Thoracic aorta (tissue), 2 donors: ENCODE data around the gene PBX4. TPM values are rescaled to one million over a fixed set of nuclear protein-coding genes. Genes with fewer than 3 reads are reported as not detected.

Experiments
- ATAC-seq: fragments of 150-250 bp; one replicate; pipeline ENCODE4 v1.8.0; 2017; ENCODE audit warnings: low read depth; ENCODE audit not compliant: insufficient number of reproducible peaks, low FRiP score
- DNase-seq: peaks from one replicate; pipeline ENCODE4 v3.0.0-alpha.2; 2020; ENCODE audit warnings: low spot score
- H3K27ac ChIP-seq, 2 donors: fragments of 200-600 bp; sonication (generic); 1 replicate in 1 of 2; 2 replicates in 1 of 2; pipeline ENCODE4 v1.5.1; 2016; ENCODE audit warnings: mild to moderate bottlenecking in 2 of 2, moderate library complexity in 2 of 2
- H3K27me3 ChIP-seq: fragments of 200-600 bp; sonication (generic); replicated peaks from 2 replicates; pipeline ENCODE4 v1.6.0; 2016; ENCODE audit warnings: mild to moderate bottlenecking; ENCODE audit not compliant: insufficient read depth
- H3K36me3 ChIP-seq: fragments of 200-600 bp; sonication (generic); one replicate; pipeline ENCODE4 v1.5.1; 2016
- H3K4me1 ChIP-seq, 2 donors: fragments of 200-600 bp; sonication (generic); 1 replicate in 1 of 2; 2 replicates in 1 of 2; pipeline versions ENCODE4 v1.5.1 to v1.6.0; 2016; ENCODE audit warnings: low read depth in 2 of 2, mild to moderate bottlenecking in 1 of 2; ENCODE audit not compliant: control insufficient read depth in 1 of 2
- H3K4me3 ChIP-seq: fragments of 200-600 bp; sonication (generic); 2 replicates; pipeline ENCODE4 v1.5.1; 2016; ENCODE audit warnings: mild to moderate bottlenecking
- H3K9me3 ChIP-seq: fragments of 200-600 bp; sonication (generic); 2 replicates; pipeline ENCODE4 v1.5.1; 2016
- total RNA-seq, 2 donors: library from RNA; depleted of rRNA; stranded (reverse); fragments of >200 nt; gene quantifications; one replicate each; pipeline versions ENCODE4 v1.1.0 to v1.2.3, GENCODE V29; 2016
- TF ChIP-seq, protein P1 (sequence below): fragments of 200-600 bp; sonication (generic); IDR thresholded peaks from one replicate; pipeline ENCODE4 v1.5.1; 2019; ENCODE audit warnings: antibody characterized with exemption

The PBX4 gene
- total RNA-seq, 2 donors from 2014 or later: not detected

- H3K4me3 ChIP-seq: no peak overlapping the region
- TF ChIP-seq, protein P1, sequence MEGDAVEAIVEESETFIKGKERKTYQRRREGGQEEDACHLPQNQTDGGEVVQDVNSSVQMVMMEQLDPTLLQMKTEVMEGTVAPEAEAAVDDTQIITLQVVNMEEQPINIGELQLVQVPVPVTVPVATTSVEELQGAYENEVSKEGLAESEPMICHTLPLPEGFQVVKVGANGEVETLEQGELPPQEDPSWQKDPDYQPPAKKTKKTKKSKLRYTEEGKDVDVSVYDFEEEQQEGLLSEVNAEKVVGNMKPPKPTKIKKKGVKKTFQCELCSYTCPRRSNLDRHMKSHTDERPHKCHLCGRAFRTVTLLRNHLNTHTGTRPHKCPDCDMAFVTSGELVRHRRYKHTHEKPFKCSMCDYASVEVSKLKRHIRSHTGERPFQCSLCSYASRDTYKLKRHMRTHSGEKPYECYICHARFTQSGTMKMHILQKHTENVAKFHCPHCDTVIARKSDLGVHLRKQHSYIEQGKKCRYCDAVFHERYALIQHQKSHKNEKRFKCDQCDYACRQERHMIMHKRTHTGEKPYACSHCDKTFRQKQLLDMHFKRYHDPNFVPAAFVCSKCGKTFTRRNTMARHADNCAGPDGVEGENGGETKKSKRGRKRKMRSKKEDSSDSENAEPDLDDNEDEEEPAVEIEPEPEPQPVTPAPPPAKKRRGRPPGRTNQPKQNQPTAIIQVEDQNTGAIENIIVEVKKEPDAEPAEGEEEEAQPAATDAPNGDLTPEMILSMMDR: no peak
- peaks cover 87% of the 10 kb centered on the region for H3K36me3 ChIP-seq
- H3K27me3 ChIP-seq: no peaks in the 10 kb centered on the region
- ATAC-seq: no peak
- no peaks in the 10 kb centered on the region for H3K4me1 ChIP-seq
- H3K9me3 ChIP-seq: no peaks in the 10 kb centered on the region
- no peak overlapping the region for H3K27ac ChIP-seq
- no peak for DNase-seq
These were observed 34.2 kb upstream of the PBX4 start for GRCh38 chr19:19652482-19653295.

DNA sequence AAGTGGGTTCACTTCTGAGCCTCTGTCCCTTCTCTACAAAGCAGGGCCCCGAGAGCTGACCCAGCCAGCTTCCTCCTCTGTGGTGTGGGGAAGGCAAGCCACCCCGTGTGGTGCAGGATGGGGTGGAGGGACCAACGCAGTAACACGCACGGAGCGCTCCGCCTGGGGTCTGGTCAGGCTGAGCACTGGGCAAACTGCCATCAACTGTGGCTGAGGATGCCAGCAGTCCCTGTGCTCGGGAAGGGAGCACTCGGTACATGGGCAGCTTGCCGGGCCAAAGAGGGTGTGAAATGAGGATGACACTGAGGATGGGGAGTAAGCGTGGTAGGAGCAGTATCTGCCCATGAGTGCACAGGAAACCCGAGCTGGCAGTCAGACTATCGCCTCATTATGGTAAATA is 32.6 kb upstream of the PBX4 start:
- Histone ChIP-seq H3K4me3 (no peak overlapping the region), H3K27ac (no peak overlapping the region), H3K9me3 (no peaks in the 10 kb centered on the region), H3K27me3 (no peaks in the 10 kb centered on the region), H3K4me1 (no peaks in the 10 kb centered on the region), H3K36me3 (peaks cover 87% of the 10 kb centered on the region)
- no peak for DNase-seq
- ATAC-seq: no peak
- TF ChIP-seq, protein P1: no peak

DNA sequence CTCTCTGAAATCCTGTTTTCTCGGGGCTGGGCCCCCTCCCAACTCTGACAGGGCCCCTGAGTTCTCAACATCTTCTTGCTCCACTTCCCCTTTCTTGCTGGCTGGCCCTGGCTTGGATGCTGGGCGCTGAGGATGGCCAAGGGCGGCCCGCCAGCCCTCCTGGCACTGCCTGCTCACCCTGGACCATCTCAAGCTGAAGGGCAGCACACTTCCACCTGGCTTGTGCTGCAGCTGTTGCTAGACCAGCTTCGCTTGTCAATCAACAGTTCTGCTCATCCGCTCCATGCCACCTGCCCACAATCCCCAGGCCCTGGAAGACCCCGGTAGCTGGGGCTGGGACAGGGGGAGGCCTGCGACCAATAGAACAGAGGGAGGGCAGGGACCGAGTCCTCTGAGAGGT is 31.8 kb upstream of the PBX4 start:
- H3K27ac ChIP-seq: no peak overlapping the region
- ATAC-seq (no peak), DNase-seq (no peak)
- H3K4me1 ChIP-seq: no peaks in the 10 kb centered on the region
- no peaks in the 10 kb centered on the region for H3K27me3 ChIP-seq
- TF ChIP-seq, protein P1: no peak
- no peaks in the 10 kb centered on the region for H3K9me3 ChIP-seq
- H3K36me3 ChIP-seq: peaks cover 83% of the 10 kb centered on the region
- no peak overlapping the region for H3K4me3 ChIP-seq

- TF ChIP-seq, protein P1: no peak
- Histone ChIP-seq H3K36me3 (peaks cover 76% of the 10 kb centered on the region), H3K4me3 (no peak overlapping the region), H3K27ac (no peak overlapping the region), H3K27me3 (no peaks in the 10 kb centered on the region), H3K4me1 (no peaks in the 10 kb centered on the region), H3K9me3 (no peaks in the 10 kb centered on the region)
- DNase-seq (no peak), ATAC-seq (no peak)
These were observed 31.1 kb upstream of the PBX4 start for GRCh38 chr19:19649580-19649995.

DNA sequence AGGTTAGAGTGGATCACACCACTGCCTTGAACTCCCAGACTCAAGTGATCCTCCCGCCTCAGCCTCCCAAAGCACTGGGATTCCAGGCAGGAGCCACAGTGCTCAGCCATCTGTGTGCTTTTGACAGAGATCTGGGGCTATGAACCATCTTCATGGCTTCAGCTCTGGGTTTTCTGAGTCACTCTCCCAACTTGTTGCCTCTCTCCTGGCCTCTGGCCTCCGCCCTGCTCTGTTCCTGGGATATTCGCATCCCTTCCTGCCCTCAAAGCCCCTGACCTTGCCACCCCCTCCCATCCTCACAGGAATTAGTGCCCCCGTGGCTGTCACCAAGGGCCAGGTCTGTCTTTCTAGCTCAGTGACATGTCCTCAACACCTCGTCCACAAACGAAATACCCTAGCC is 30.7 kb upstream of the PBX4 start:
- Histone ChIP-seq H3K9me3 (no peaks in the 10 kb centered on the region), H3K4me1 (no peaks in the 10 kb centered on the region), H3K27me3 (no peaks in the 10 kb centered on the region), H3K27ac (no peak overlapping the region), H3K4me3 (no peak overlapping the region), H3K36me3 (peaks cover 71% of the 10 kb centered on the region)
- ATAC-seq (no peak), DNase-seq (no peak)
- TF ChIP-seq, protein P1: no peak
